Mucosa of descending colon (tissue), 3 donors: ENCODE results near the gene SELENOW. TPM values are rescaled to one million over a fixed set of nuclear protein-coding genes. Genes with fewer than 3 reads are reported as not detected.
"Not testable (repeated sequence)": the region's sequence is repeated elsewhere in the genome, so short reads cannot be mapped to it uniquely, and the experiment has no call there.

Experiments
- ATAC-seq: fragments of 200-7000 bp; cut with Tn5 transposase; one replicate; pipeline ENCODE4 v1.9.1; 2020; ENCODE audit warnings: mild to moderate bottlenecking, moderate library complexity
- DNase-seq, 3 donors: peaks; one replicate each; pipeline ENCODE4 v3.0.0-alpha.2; 2020
- H3K36me3 ChIP-seq: fragments of 200-600 bp; one replicate; pipeline ENCODE4 v1.8.0; 2021; ENCODE audit warnings: low read depth, mild to moderate bottlenecking
- H3K4me1 ChIP-seq: fragments of 200-600 bp; one replicate; pipeline ENCODE4 v1.8.0; 2021; ENCODE audit warnings: low read depth, mild to moderate bottlenecking
- H3K4me3 ChIP-seq: fragments of 200-600 bp; one replicate; pipeline ENCODE4 v1.8.0; 2021; ENCODE audit warnings: mild to moderate bottlenecking
- H3K9me3 ChIP-seq: fragments of 200-600 bp; one replicate; pipeline ENCODE4 v1.8.0; 2021; ENCODE audit warnings: mild to moderate bottlenecking
- CTCF ChIP-seq: fragments of 200-600 bp; IDR thresholded peaks from one replicate; pipeline ENCODE4 v1.8.0; 2022; ENCODE audit warnings: antibody characterized with exemption, mild to moderate bottlenecking
- intact Hi-C, 2 donors: fragments of 100-400 bp; cut with DNase I in 1 of 2; cut with micrococcal nuclease in 1 of 2; formaldehyde crosslinking; loops; one replicate each; pipeline versions ENCODE4 v1.11.0 to v1.11.1; 2022; cut with DNase I, micrococcal nuclease
- total RNA-seq, 3 donors: library from RNA; stranded (reverse); fragmentation: NEBNext Ultra II Directional in 2 of 3; extraction: Animal tissue kit (Norgen Biotek cat#: 25700) in 2 of 3; gene quantifications; one replicate each; pipeline versions ENCODE4 v1.2.1 to v1.2.4, GENCODE V29; 2021 to 2023
- donor health status: DM: no; HTN: no; CAD: no; lungs with moderate emphysema.
- donor health status: DM: no; HTN: no; CAD: no.
- donor health status: DM: no; HTN: yes; CAD: no.

SELENOW gene
- total RNA-seq, 3 donors from 2014 or later = 228 to 527 (median 281) TPM

GRCh38 chr19:47813995-47814328, 35.5 kb downstream of the SELENOW start:
- intact Hi-C loops = no loop called here
- no peak for ATAC-seq
- Histone ChIP-seq H3K4me3 (no peak overlapping the region), H3K36me3 (no peaks in the 10 kb centered on the region), H3K4me1 (no peaks in the 10 kb centered on the region), H3K9me3 (no peaks in the 10 kb centered on the region)
- no peak for DNase-seq
- no peak for TF ChIP-seq CTCF

- DNase-seq, H3K4me3 ChIP-seq, H3K9me3 ChIP-seq, intact Hi-C loops, H3K36me3 ChIP-seq, H3K4me1 ChIP-seq, ATAC-seq: not testable (repeated sequence)
These were observed 37.8 kb downstream of the SELENOW start for GRCh38 chr19:47816270-47816669.

GRCh38 chr19:47818221-47818620, 39.7 kb downstream of the SELENOW start:
- DNase-seq, H3K4me3 ChIP-seq, ATAC-seq, H3K4me1 ChIP-seq, H3K36me3 ChIP-seq, intact Hi-C loops, H3K9me3 ChIP-seq: not testable (repeated sequence)

GRCh38 chr19:47819858-47820257, 41.4 kb downstream of the SELENOW start:
- TF ChIP-seq CTCF = no peak
- DNase-seq = no peak
- no peak for ATAC-seq
- Histone ChIP-seq H3K4me1 (no peaks in the 10 kb centered on the region), H3K36me3 (no peaks in the 10 kb centered on the region), H3K4me3 (no peak overlapping the region), H3K9me3 (no peaks in the 10 kb centered on the region)
- intact Hi-C loops = no loop called here

GRCh38 chr19:47820410-47820809, 41.9 kb downstream of the SELENOW start:
- no peaks in the 10 kb centered on the region for H3K9me3 ChIP-seq
- H3K36me3 ChIP-seq = no peaks in the 10 kb centered on the region
- DNase-seq (no peak), ATAC-seq (no peak)
- H3K4me3 ChIP-seq = no peak overlapping the region
- H3K4me1 ChIP-seq = no peaks in the 10 kb centered on the region
- intact Hi-C loops = no loop called here
- TF ChIP-seq CTCF = no peak

- no peaks in the 10 kb centered on the region for H3K9me3 ChIP-seq
- intact Hi-C loops = no loop called here
- no peak for TF ChIP-seq CTCF
- no peak within 1 kb of the TSS for H3K4me3 ChIP-seq
- ATAC-seq = no peak
- no peaks in the 10 kb centered on the region for H3K4me1 ChIP-seq
- H3K36me3 ChIP-seq = no peaks in the 10 kb centered on the region
- DNase-seq = no peak
These were observed 43.0 kb downstream of the SELENOW start, which contains the start of gene CRX for GRCh38 chr19:47821460-47822020. TSS of gene CRX (plus strand) at chr19:47821937. CDS start at chr19:47834444, 12,507 bp downstream.

GRCh38 chr19:47824396-47824795, 45.9 kb downstream of the SELENOW start:
- TF ChIP-seq CTCF = no peak
- no peak for ATAC-seq
- Histone ChIP-seq H3K9me3 (no peaks in the 10 kb centered on the region), H3K36me3 (no peaks in the 10 kb centered on the region), H3K4me1 (no peaks in the 10 kb centered on the region), H3K4me3 (no peak overlapping the region)
- intact Hi-C loops = no loop called here
- no peak for DNase-seq
